Gastrocnemius medialis (tissue), 4 donors: Measurements from ENCODE around the gene EXOC3L2. TPM values are rescaled to one million over a fixed set of nuclear protein-coding genes. Genes with fewer than 3 reads are reported as not detected.

Source experiments
- ATAC-seq, 2 donors: fragments of 150-250 bp; one replicate each; pipeline ENCODE4 v1.9.1; 2016
- DNase-seq, 2 donors: peaks; one replicate each; pipeline ENCODE4 v3.0.0-alpha.2; 2019
- H3K27ac ChIP-seq, 4 donors: fragments of 200-600 bp; sonication (generic); 1 replicate in 1 of 4; 2 replicates in 3 of 4; pipeline ENCODE4 v1.5.1; 2016 to 2018; ENCODE audit warnings: mild to moderate bottlenecking in 2 of 4, moderate library complexity in 1 of 4
- H3K27me3 ChIP-seq, 3 donors: fragments of 200-600 bp; sonication (generic) in 2 of 3; 1 replicate in 1 of 3; 2 replicates in 2 of 3; pipeline versions ENCODE4 v1.5.1 to v1.6.0; 2016 to 2019; ENCODE audit warnings: mild to moderate bottlenecking in 1 of 3, moderate library complexity in 1 of 3
- H3K36me3 ChIP-seq, 2 donors: fragments of 200-600 bp; sonication (generic) in 1 of 2; one replicate each; pipeline ENCODE4 v1.5.1; 2017 to 2018
- H3K4me1 ChIP-seq, 2 donors: fragments of 200-600 bp; sonication (generic) in 1 of 2; one replicate each; pipeline ENCODE4 v1.5.1; 2016 to 2017; ENCODE audit warnings: mild to moderate bottlenecking in 2 of 2
- H3K4me3 ChIP-seq, 4 donors: fragments of 200-600 bp; sonication (generic) in 3 of 4; 1 replicate in 1 of 4; 2 replicates in 3 of 4; pipeline ENCODE4 v1.5.1; 2016 to 2019; ENCODE audit warnings: mild to moderate bottlenecking in 2 of 4
- H3K9me3 ChIP-seq, 3 donors: fragments of 200-600 bp; sonication (generic) in 2 of 3; 1 replicate in 1 of 3; 2 replicates in 2 of 3; pipeline ENCODE4 v1.5.1; 2016 to 2019
- CTCF ChIP-seq, 5 experiments: fragments of 450-650 bp in 3 of 5; fragments of 200-600 bp in 2 of 5; sonication (generic) in 2 of 5; IDR thresholded peaks in 4 of 5; conservative IDR thresholded peaks in 1 of 5; 1 replicate in 4 of 5; 2 replicates in 1 of 5; pipeline ENCODE4 v1.5.1; 2016 to 2019; ENCODE audit warnings: antibody characterized with exemption in 5 of 5, mild to moderate bottlenecking in 3 of 5, moderate library complexity in 3 of 5
- POLR2A ChIP-seq, 2 donors: fragments of 450-650 bp; IDR thresholded peaks; one replicate each; pipeline ENCODE4 v1.6.1; 2017; ENCODE audit warnings: antibody characterized with exemption in 2 of 2, mild to moderate bottlenecking in 2 of 2, moderate library complexity in 2 of 2
- in situ Hi-C, 4 donors: fragments of 200-750 bp; cut with MboI; loops; one replicate each; pipeline versions ENCODE4 v1.15.0 to v1.8.0; 2017; ENCODE audit warnings: low sequenced_read_pairs in 4 of 4
- intact Hi-C: fragments of 100-400 bp; cut with DNase I; formaldehyde crosslinking; loops from one replicate; pipeline ENCODE4 v1.15.1; 2023; ENCODE audit warnings: low total_unique reads
- total RNA-seq, 4 donors: library from RNA; depleted of rRNA; stranded (reverse); fragments of >200 nt; gene quantifications; one replicate each; pipeline versions ENCODE4 v1.1.0 to v1.2.3, GENCODE V29; 2016

EXOC3L2 gene
- total RNA-seq, 4 donors from 2014 or later, result 0.46 to 0.55 TPM; not detected in 2

- Histone ChIP-seq H3K27ac (peak overlapping the region in 1 of 4 donors; percentile 21), H3K9me3 (no peaks in the 10 kb centered on the region), H3K4me1 (no peaks in the 10 kb centered on the region), H3K36me3 (no peaks in the 10 kb centered on the region), H3K4me3 (no peak overlapping the region), H3K27me3 (no peaks in the 10 kb centered on the region)
- in situ Hi-C loops (no loop called here), intact Hi-C loops (no loop called here)
- ATAC-seq (no peak), DNase-seq (no peak)
- TF ChIP-seq CTCF (IDR thresholded peaks at IDR 0.05 in 4 of 5, conservative IDR thresholded peaks at IDR 0.05 in 1 of 5), result no peak
- no peak for TF ChIP-seq POLR2A (IDR thresholded peaks at IDR 0.05)
These were observed 74.0 kb downstream of the EXOC3L2 start for GRCh38 chr19:45171211-45171623.

GRCh38 chr19:45170146-45171106 is 74.8 kb downstream of the EXOC3L2 start:
- no peaks in the 10 kb centered on the region for H3K4me1 ChIP-seq
- DNase-seq (no peak), ATAC-seq (no peak)
- no peaks in the 10 kb centered on the region for H3K9me3 ChIP-seq
- H3K36me3 ChIP-seq, result no peaks in the 10 kb centered on the region
- intact Hi-C loops, result no loop called here
- in situ Hi-C loops, result no loop called here
- TF ChIP-seq CTCF (IDR thresholded peaks at IDR 0.05 in 4 of 5, conservative IDR thresholded peaks at IDR 0.05 in 1 of 5), result no peak
- no peaks in the 10 kb centered on the region for H3K27me3 ChIP-seq
- no peak overlapping the region for H3K4me3 ChIP-seq
- H3K27ac ChIP-seq, result no peak overlapping the region

GRCh38 chr19:45169602-45170001 is 75.6 kb downstream of the EXOC3L2 start:
- no peak overlapping the region for H3K4me3 ChIP-seq
- intact Hi-C loops (no loop called here), in situ Hi-C loops (no loop called here)
- ATAC-seq, result no peak
- no peaks in the 10 kb centered on the region for H3K9me3 ChIP-seq
- H3K27ac ChIP-seq, result no peak overlapping the region
- H3K4me1 ChIP-seq, result no peaks in the 10 kb centered on the region
- TF ChIP-seq POLR2A (IDR thresholded peaks at IDR 0.05), result no peak
- no peak for TF ChIP-seq CTCF (IDR thresholded peaks at IDR 0.05 in 4 of 5, conservative IDR thresholded peaks at IDR 0.05 in 1 of 5)
- no peak for DNase-seq
- no peaks in the 10 kb centered on the region for H3K36me3 ChIP-seq
- H3K27me3 ChIP-seq, result no peaks in the 10 kb centered on the region

GRCh38 chr19:45168767-45169351 is 76.3 kb downstream of the EXOC3L2 start:
- Histone ChIP-seq H3K27me3 (no peaks in the 10 kb centered on the region), H3K9me3 (no peaks in the 10 kb centered on the region), H3K36me3 (no peaks in the 10 kb centered on the region), H3K27ac (no peak overlapping the region), H3K4me1 (no peaks in the 10 kb centered on the region), H3K4me3 (no peak overlapping the region)
- no peak for ATAC-seq
- intact Hi-C loops (no loop called here), in situ Hi-C loops (no loop called here)
- TF ChIP-seq CTCF (IDR thresholded peaks at IDR 0.05 in 4 of 5, conservative IDR thresholded peaks at IDR 0.05 in 1 of 5) (no peak), POLR2A (IDR thresholded peaks at IDR 0.05) (no peak)
- no peak for DNase-seq
